NCI-H2196 treated with DMSO at 0.1 percent for 48 hours (cell line): ENCODE results near the gene GOLGA6L25.
"Not testable (repeated sequence)": the region's sequence is repeated elsewhere in the genome, so short reads cannot be mapped to it uniquely, and the experiment has no call there.

Experiments used
- DNase-seq: peaks from one replicate; lab custom pipeline; 2025; ENCODE audit not compliant: unreplicated experiment; lab: John Stamatoyannopoulos, UW

GOLGA6L25 gene

GRCh38 chr15:28553268-28553667, at the start of gene GOLGA6L25:
Gene GOLGA6L25 (plus strand): TSS chr15:28553568. CDS start chr15:28553629, 61 bp downstream.
- DNase-seq = not testable (repeated sequence)

GRCh38 chr15:28508217-28508889, 45.0 kb upstream of the GOLGA6L25 start:
- not testable (repeated sequence) for DNase-seq

- DNase-seq = not testable (repeated sequence)
Observed at GRCh38 chr15:28514128-28514527, 39.2 kb upstream of the GOLGA6L25 start.

- DNase-seq = not testable (repeated sequence)
Observed at GRCh38 chr15:28515208-28515607, 38.2 kb upstream of the GOLGA6L25 start.

- DNase-seq = not testable (repeated sequence)
Observed at GRCh38 chr15:28532954-28533353, 20.4 kb upstream of the GOLGA6L25 start, which contains the start of gene GOLGA8G. Gene GOLGA8G (minus strand): TSS chr15:28532971. CDS start chr15:28532909, 62 bp downstream.

- not testable (repeated sequence) for DNase-seq
Observed at GRCh38 chr15:28573351-28573750, 20.0 kb downstream of the GOLGA6L25 start.

- not testable (repeated sequence) for DNase-seq
Observed at GRCh38 chr15:28588977-28589606, 35.7 kb downstream of the GOLGA6L25 start.

GRCh38 chr15:28589769-28590168, 36.4 kb downstream of the GOLGA6L25 start:
- DNase-seq = not testable (repeated sequence)

GRCh38 chr15:28592395-28592794, 39.0 kb downstream of the GOLGA6L25 start:
- DNase-seq = not testable (repeated sequence)

GRCh38 chr15:28593424-28594129, 40.2 kb downstream of the GOLGA6L25 start:
- DNase-seq = not testable (repeated sequence)

GRCh38 chr15:28597471-28597870, 44.1 kb downstream of the GOLGA6L25 start:
- not testable (repeated sequence) for DNase-seq

GRCh38 chr15:28598209-28598608, 44.8 kb downstream of the GOLGA6L25 start:
- not testable (repeated sequence) for DNase-seq

- DNase-seq = not testable (repeated sequence)
Observed at GRCh38 chr15:28602152-28602551, 48.8 kb downstream of the GOLGA6L25 start.
